ENCODE data around the gene GRIK2.

DNA sequence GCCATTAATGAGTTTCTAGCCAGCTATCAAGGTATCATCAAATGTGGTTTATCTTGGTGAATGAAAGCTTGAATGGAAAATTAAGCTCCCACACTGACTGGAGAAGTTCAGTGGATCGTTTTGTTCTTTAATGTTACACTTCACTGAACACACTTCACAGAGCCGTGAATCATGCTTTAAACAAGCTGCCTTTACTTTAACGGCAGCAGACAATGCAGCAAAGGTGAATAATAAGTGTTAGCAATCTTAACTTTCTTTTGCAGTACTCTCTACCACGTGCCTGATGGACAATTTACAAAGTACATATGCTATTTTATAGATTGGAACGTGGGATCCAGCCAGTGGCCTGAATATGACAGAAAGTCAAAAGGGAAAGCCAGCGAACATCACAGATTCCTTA is 424.5 kb downstream of the GRIK2 start:
- TF ChIP-seq POLR2A (IDR thresholded peaks at IDR 0.05), result no peak
- TF ChIP-seq, protein P1, sequence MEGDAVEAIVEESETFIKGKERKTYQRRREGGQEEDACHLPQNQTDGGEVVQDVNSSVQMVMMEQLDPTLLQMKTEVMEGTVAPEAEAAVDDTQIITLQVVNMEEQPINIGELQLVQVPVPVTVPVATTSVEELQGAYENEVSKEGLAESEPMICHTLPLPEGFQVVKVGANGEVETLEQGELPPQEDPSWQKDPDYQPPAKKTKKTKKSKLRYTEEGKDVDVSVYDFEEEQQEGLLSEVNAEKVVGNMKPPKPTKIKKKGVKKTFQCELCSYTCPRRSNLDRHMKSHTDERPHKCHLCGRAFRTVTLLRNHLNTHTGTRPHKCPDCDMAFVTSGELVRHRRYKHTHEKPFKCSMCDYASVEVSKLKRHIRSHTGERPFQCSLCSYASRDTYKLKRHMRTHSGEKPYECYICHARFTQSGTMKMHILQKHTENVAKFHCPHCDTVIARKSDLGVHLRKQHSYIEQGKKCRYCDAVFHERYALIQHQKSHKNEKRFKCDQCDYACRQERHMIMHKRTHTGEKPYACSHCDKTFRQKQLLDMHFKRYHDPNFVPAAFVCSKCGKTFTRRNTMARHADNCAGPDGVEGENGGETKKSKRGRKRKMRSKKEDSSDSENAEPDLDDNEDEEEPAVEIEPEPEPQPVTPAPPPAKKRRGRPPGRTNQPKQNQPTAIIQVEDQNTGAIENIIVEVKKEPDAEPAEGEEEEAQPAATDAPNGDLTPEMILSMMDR (IDR thresholded peaks at IDR 0.05), result no peak
- no peak for TF ChIP-seq POLR2AphosphoS5 (IDR thresholded peaks at IDR 0.05)
